ENCODE data around the gene NELL1. TPM values are rescaled to one million over a fixed set of nuclear protein-coding genes. Genes with fewer than 3 reads are reported as not detected.

The NELL1 gene
- total RNA-seq, 1 experiment from 2014 or later, result not detected

GRCh38 chr11:21364866-21365624 is 695.7 kb downstream of the NELL1 start:
- DNase-seq (no peak), ATAC-seq (no peak)
- Histone ChIP-seq H2AFZ (ENCODE audit: low read length) (no peak overlapping the region), H3K27ac (ENCODE audit: low read length) (no peak overlapping the region), H3K79me2 (ENCODE audit: low read length) (no peaks in the 10 kb centered on the region), H3K4me1 (ENCODE audit: insufficient read depth, low read length) (no peaks in the 10 kb centered on the region), H3K4me2 (ENCODE audit: low read length) (no peak overlapping the region), H3K9me3 (ENCODE audit: low read length) (0 out of 2 replicates have a peak, but pooled peaks cover 4% of the 10 kb centered on the region), H3K9me2 (replicated peaks; ENCODE audit: low read length) (no peaks in the 10 kb centered on the region), H3K9ac (ENCODE audit: low read length) (no peak overlapping the region), H3K4me3 (ENCODE audit: low read length) (no peak overlapping the region), H4K20me1 (ENCODE audit: low read length) (no peaks in the 10 kb centered on the region), H3K36me3 (ENCODE audit: low read depth, low read length) (no peaks in the 10 kb centered on the region), H3F3A (ENCODE audit: low read length, unreplicated experiment) (no peaks in the 10 kb centered on the region), H3K27me3 (ENCODE audit: low read length) (no peaks in the 10 kb centered on the region)
- intact Hi-C loops (cut with micrococcal nuclease), result no loop called here
- ChIA-PET POLR2A (ENCODE audit: unreplicated experiment) (no interaction called here), CTCF (no interaction called here)
- no TSS peak for BruUV-seq (replicated peaks)
- no peak for TF ChIP-seq CTCF (conservative IDR thresholded peaks at IDR 0.05; ENCODE audit: low read depth, low read length)
- no peak for TF ChIP-seq EZH2 (IDR thresholded peaks at IDR 0.05; ENCODE audit: low read length, unreplicated experiment)
- no peak for TF ChIP-seq EZH2phosphoT487 (IDR thresholded peaks at IDR 0.05; ENCODE audit: borderline replicate concordance, low read length)

- Histone ChIP-seq H2AFZ (ENCODE audit: low read length) (no peak overlapping the region), H3K79me2 (ENCODE audit: low read length) (no peaks in the 10 kb centered on the region), H3K9me2 (replicated peaks; ENCODE audit: low read length) (no peaks in the 10 kb centered on the region), H3K4me3 (ENCODE audit: low read length) (no peak overlapping the region), H3K27ac (ENCODE audit: low read length) (no peak overlapping the region), H3K9me3 (ENCODE audit: low read length) (no peaks in the 10 kb centered on the region), H3K36me3 (ENCODE audit: low read depth, low read length) (no peaks in the 10 kb centered on the region), H3K9ac (ENCODE audit: low read length) (no peak overlapping the region), H3K27me3 (ENCODE audit: low read length) (no peaks in the 10 kb centered on the region), H3K4me1 (ENCODE audit: insufficient read depth, low read length) (no peaks in the 10 kb centered on the region), H3F3A (ENCODE audit: low read length, unreplicated experiment) (no peaks in the 10 kb centered on the region), H4K20me1 (ENCODE audit: low read length) (no peaks in the 10 kb centered on the region), H3K4me2 (ENCODE audit: low read length) (no peak overlapping the region)
- ATAC-seq (no peak), DNase-seq (no peak)
- intact Hi-C loops (cut with micrococcal nuclease), result no loop called here
- ChIA-PET CTCF (no interaction called here), POLR2A (ENCODE audit: unreplicated experiment) (no interaction called here)
- TF ChIP-seq EZH2phosphoT487 (IDR thresholded peaks at IDR 0.05; ENCODE audit: borderline replicate concordance, low read length) (no peak), EZH2 (IDR thresholded peaks at IDR 0.05; ENCODE audit: low read length, unreplicated experiment) (no peak), CTCF (conservative IDR thresholded peaks at IDR 0.05; ENCODE audit: low read depth, low read length) (no peak)
- BruUV-seq (replicated peaks), result no TSS peak
Observed at GRCh38 chr11:21369947-21370346, 700.6 kb downstream of the NELL1 start.

- ChIA-PET POLR2A (ENCODE audit: unreplicated experiment) (no interaction called here), CTCF (no interaction called here)
- no peaks in the 10 kb centered on the region for H3K79me2 ChIP-seq (ENCODE audit: low read length)
- no peaks in the 10 kb centered on the region for H3K9me3 ChIP-seq (ENCODE audit: low read length)
- H3K4me2 ChIP-seq (ENCODE audit: low read length), result no peak overlapping the region
- H3K36me3 ChIP-seq (ENCODE audit: low read depth, low read length), result no peaks in the 10 kb centered on the region
- ATAC-seq (no peak), DNase-seq (no peak)
- H3F3A ChIP-seq (ENCODE audit: low read length, unreplicated experiment), result no peaks in the 10 kb centered on the region
- TF ChIP-seq EZH2phosphoT487 (IDR thresholded peaks at IDR 0.05; ENCODE audit: borderline replicate concordance, low read length), result no peak
- TF ChIP-seq CTCF (conservative IDR thresholded peaks at IDR 0.05; ENCODE audit: low read depth, low read length), result no peak
- TF ChIP-seq EZH2 (IDR thresholded peaks at IDR 0.05; ENCODE audit: low read length, unreplicated experiment), result no peak
- H2AFZ ChIP-seq (ENCODE audit: low read length), result no peak overlapping the region
- no peaks in the 10 kb centered on the region for H3K4me1 ChIP-seq (ENCODE audit: insufficient read depth, low read length)
- no peak overlapping the region for H3K9ac ChIP-seq (ENCODE audit: low read length)
- H4K20me1 ChIP-seq (ENCODE audit: low read length), result no peaks in the 10 kb centered on the region
- H3K4me3 ChIP-seq (ENCODE audit: low read length), result no peak overlapping the region
- intact Hi-C loops (cut with micrococcal nuclease), result no loop called here
- BruUV-seq (replicated peaks), result no TSS peak
- no peaks in the 10 kb centered on the region for H3K9me2 ChIP-seq (replicated peaks; ENCODE audit: low read length)
- no peaks in the 10 kb centered on the region for H3K27me3 ChIP-seq (ENCODE audit: low read length)
- H3K27ac ChIP-seq (ENCODE audit: low read length), result no peak overlapping the region
Observed at GRCh38 chr11:21371044-21371443, 701.7 kb downstream of the NELL1 start.
